Suprapubic skin (tissue), 2 donors: ENCODE measurements around the gene SAMD10.

ENCODE experiments used
- EP300 ChIP-seq: sonication (generic); formaldehyde crosslinking; IDR thresholded peaks from one replicate; pipeline ENCODE4 v1.6.1; 2017; ENCODE audit warnings: antibody characterized with exemption
- POLR2A ChIP-seq, 2 donors: fragments of 450-650 bp; IDR thresholded peaks; one replicate each; pipeline ENCODE4 v1.6.1; 2017; ENCODE audit warnings: antibody characterized with exemption in 2 of 2, mild to moderate bottlenecking in 2 of 2, moderate library complexity in 2 of 2

DNA sequence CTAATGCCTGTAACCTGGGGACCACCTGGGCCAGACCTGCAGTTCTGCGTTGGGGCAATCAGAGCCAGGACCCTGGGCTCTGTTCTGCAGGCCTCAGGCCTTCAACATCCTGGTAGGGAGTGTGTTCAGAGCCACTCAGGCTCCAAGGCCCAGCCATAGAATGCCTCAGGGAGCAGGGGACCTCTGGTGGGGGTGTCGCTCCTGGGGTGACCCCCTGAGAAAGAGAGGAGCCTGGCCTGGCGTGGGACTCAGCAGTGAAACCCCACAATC lies 35.7 kb downstream of the SAMD10 start:
- TF ChIP-seq POLR2A (IDR thresholded peaks at IDR 0.05): no peak
- no peak for TF ChIP-seq EP300
